Effector memory CD8-positive, alpha-beta T cell (primary cell): ENCODE data around the gene MTURN.
"Not testable (repeated sequence)": the region's sequence is repeated elsewhere in the genome, so short reads cannot be mapped to it uniquely, and the experiment has no call there.

Source experiments
- ATAC-seq: fragments of 150-1000 bp; cut with Tn5 transposase; replicated peaks from 2 replicates; pipeline ENCODE4 v1.10.0; 2021; ENCODE audit warnings: mild to moderate bottlenecking, moderate library complexity
- DNase-seq, 3 experiments: peaks; one replicate each; pipeline ENCODE4 v3.0.0; 2021
- H3K27ac Mint-ChIP-seq, 2 donors: one replicate each; pipeline ENCODE4 v1.8.0; 2022; ENCODE audit warnings: mild to moderate bottlenecking in 2 of 2, mixed read lengths in 2 of 2, moderate library complexity in 2 of 2
- H3K27me3 Mint-ChIP-seq, 2 donors: one replicate each; pipeline ENCODE4 v1.8.0; 2022; ENCODE audit warnings: mixed read lengths in 2 of 2
- H3K36me3 Mint-ChIP-seq: one replicate; pipeline ENCODE4 v1.8.0; 2022; ENCODE audit warnings: mild to moderate bottlenecking, moderate library complexity, mixed read lengths; ENCODE audit not compliant: insufficient read depth
- H3K4me1 Mint-ChIP-seq, 2 donors: one replicate each; pipeline ENCODE4 v1.8.0; 2022; ENCODE audit warnings: low read depth in 2 of 2, mixed read lengths in 2 of 2
- H3K4me3 Mint-ChIP-seq, 2 donors: one replicate each; pipeline ENCODE4 v1.8.0; 2022; ENCODE audit warnings: mild to moderate bottlenecking in 2 of 2, mixed read lengths in 2 of 2, moderate library complexity in 2 of 2
- H3K9me3 Mint-ChIP-seq, 2 donors: one replicate each; pipeline ENCODE4 v1.8.0; 2022; ENCODE audit warnings: mixed read lengths in 2 of 2
- total RNA-seq, 9 experiments: gene quantifications; one replicate each; lab custom pipeline; 2026; lab: John Stamatoyannopoulos, UW

Gene MTURN
- 10.7 to 170 (median 28.2) reads per million in 9 experiments for total RNA-seq

GRCh38 chr7:30134611-30135300 is at the start of gene MTURN:
MTURN (plus strand) TSS chr7:30134986; CDS start chr7:30135137, 151 bp downstream.
- peak; percentile 83 for ATAC-seq
- peaks cover 5 to 8% of the 10 kb centered on the region in 2 donors for H3K4me1 Mint-ChIP-seq
- H3K36me3 Mint-ChIP-seq = peaks cover 18% of the 10 kb centered on the region
- H3K4me3 Mint-ChIP-seq = peak within 1 kb of the TSS; percentile 86
- H3K27ac Mint-ChIP-seq = peak within 1 kb of the TSS; percentile 88 to 92
- H3K9me3 Mint-ChIP-seq = no peaks in the 10 kb centered on the region
- no peaks in the 10 kb centered on the region for H3K27me3 Mint-ChIP-seq
- DNase-seq = peak; percentile 83 to 87 (median 84)

GRCh38 chr7:30086529-30086928 is 48.3 kb upstream of the MTURN start:
- Mint-ChIP-seq H3K27me3 (no peaks in the 10 kb centered on the region), H3K4me3 (no peak overlapping the region), H3K9me3 (no peaks in the 10 kb centered on the region), H3K4me1 (peaks cover 0 to 3% of the 10 kb centered on the region in 2 donors), H3K27ac (no peak overlapping the region), H3K36me3 (peaks cover 9% of the 10 kb centered on the region)
- DNase-seq (no peak), ATAC-seq (no peak)

- no peak for ATAC-seq
- Mint-ChIP-seq H3K27me3 (no peaks in the 10 kb centered on the region), H3K36me3 (peaks cover 7% of the 10 kb centered on the region), H3K4me3 (no peak overlapping the region), H3K4me1 (peaks cover 0 to 3% of the 10 kb centered on the region in 2 donors), H3K27ac (no peak overlapping the region), H3K9me3 (no peaks in the 10 kb centered on the region)
- no peak for DNase-seq
These were observed 47.4 kb upstream of the MTURN start for GRCh38 chr7:30087371-30087770.

GRCh38 chr7:30088362-30088761 is 46.4 kb upstream of the MTURN start:
- no peaks in the 10 kb centered on the region for H3K27me3 Mint-ChIP-seq
- ATAC-seq (no peak), DNase-seq (no peak)
- H3K27ac Mint-ChIP-seq = peak overlapping the region in 1 of 2 donors; percentile 8
- no peaks in the 10 kb centered on the region for H3K9me3 Mint-ChIP-seq
- H3K4me1 Mint-ChIP-seq = peaks cover 0 to 3% of the 10 kb centered on the region in 2 donors
- H3K4me3 Mint-ChIP-seq = no peak overlapping the region
- peaks cover 5% of the 10 kb centered on the region for H3K36me3 Mint-ChIP-seq

- no peaks in the 10 kb centered on the region for H3K36me3 Mint-ChIP-seq
- H3K4me1 Mint-ChIP-seq = peaks cover 0 to 3% of the 10 kb centered on the region in 2 donors
- no peak for DNase-seq
- H3K27ac Mint-ChIP-seq = no peak overlapping the region
- no peaks in the 10 kb centered on the region for H3K27me3 Mint-ChIP-seq
- H3K9me3 Mint-ChIP-seq = no peaks in the 10 kb centered on the region
- no peak for ATAC-seq
- H3K4me3 Mint-ChIP-seq = no peak overlapping the region
These were observed 44.7 kb upstream of the MTURN start for GRCh38 chr7:30090111-30090510.

- no peak for DNase-seq
- Mint-ChIP-seq H3K4me1 (no peaks in the 10 kb centered on the region), H3K27me3 (no peaks in the 10 kb centered on the region), H3K9me3 (no peaks in the 10 kb centered on the region), H3K4me3 (no peak overlapping the region), H3K27ac (no peak overlapping the region), H3K36me3 (no peaks in the 10 kb centered on the region)
- ATAC-seq = no peak
These were observed 43.3 kb upstream of the MTURN start for GRCh38 chr7:30091491-30091912.

GRCh38 chr7:30091987-30092386 is 42.8 kb upstream of the MTURN start:
- Mint-ChIP-seq H3K4me3 (no peak overlapping the region), H3K27ac (no peak overlapping the region), H3K27me3 (no peaks in the 10 kb centered on the region), H3K9me3 (no peaks in the 10 kb centered on the region), H3K4me1 (no peaks in the 10 kb centered on the region), H3K36me3 (no peaks in the 10 kb centered on the region)
- DNase-seq = no peak
- no peak for ATAC-seq

GRCh38 chr7:30093420-30093952 is 41.3 kb upstream of the MTURN start:
- H3K27me3 Mint-ChIP-seq = no peaks in the 10 kb centered on the region
- no peak for ATAC-seq
- H3K4me1 Mint-ChIP-seq = no peaks in the 10 kb centered on the region
- H3K4me3 Mint-ChIP-seq = no peak overlapping the region
- no peaks in the 10 kb centered on the region for H3K36me3 Mint-ChIP-seq
- no peaks in the 10 kb centered on the region for H3K9me3 Mint-ChIP-seq
- no peak overlapping the region for H3K27ac Mint-ChIP-seq
- DNase-seq = no peak

- not testable (repeated sequence) for ATAC-seq, H3K36me3 Mint-ChIP-seq, H3K4me1 Mint-ChIP-seq, H3K4me3 Mint-ChIP-seq, H3K9me3 Mint-ChIP-seq, H3K27ac Mint-ChIP-seq, DNase-seq, H3K27me3 Mint-ChIP-seq
These were observed 36.2 kb upstream of the MTURN start for GRCh38 chr7:30098599-30098998.

- no peaks in the 10 kb centered on the region for H3K4me1 Mint-ChIP-seq
- no peak overlapping the region for H3K27ac Mint-ChIP-seq
- no peak for ATAC-seq
- H3K36me3 Mint-ChIP-seq = no peaks in the 10 kb centered on the region
- no peak for DNase-seq
- no peaks in the 10 kb centered on the region for H3K9me3 Mint-ChIP-seq
- H3K4me3 Mint-ChIP-seq = no peak overlapping the region
- H3K27me3 Mint-ChIP-seq = no peaks in the 10 kb centered on the region
These were observed 32.5 kb upstream of the MTURN start for GRCh38 chr7:30102281-30102680.

GRCh38 chr7:30104157-30104556 is 30.6 kb upstream of the MTURN start:
- Mint-ChIP-seq H3K4me1 (no peaks in the 10 kb centered on the region), H3K27me3 (no peaks in the 10 kb centered on the region), H3K27ac (no peak overlapping the region), H3K9me3 (no peaks in the 10 kb centered on the region), H3K36me3 (no peaks in the 10 kb centered on the region), H3K4me3 (no peak overlapping the region)
- DNase-seq (no peak), ATAC-seq (no peak)

GRCh38 chr7:30112103-30112713 is 22.6 kb upstream of the MTURN start:
- no peaks in the 10 kb centered on the region for H3K27me3 Mint-ChIP-seq
- H3K36me3 Mint-ChIP-seq = no peaks in the 10 kb centered on the region
- no peak for ATAC-seq
- no peak overlapping the region for H3K4me3 Mint-ChIP-seq
- H3K27ac Mint-ChIP-seq = no peak overlapping the region
- H3K4me1 Mint-ChIP-seq = peaks cover 5 to 7% of the 10 kb centered on the region in 2 donors
- no peak for DNase-seq
- peaks cover 0 to 3% of the 10 kb centered on the region in 2 donors for H3K9me3 Mint-ChIP-seq

GRCh38 chr7:30113144-30113543 is 21.6 kb upstream of the MTURN start:
- Mint-ChIP-seq H3K27ac (no peak overlapping the region), H3K27me3 (no peaks in the 10 kb centered on the region), H3K9me3 (peaks cover 0 to 3% of the 10 kb centered on the region in 2 donors), H3K4me1 (peaks cover 5 to 7% of the 10 kb centered on the region in 2 donors), H3K4me3 (no peak overlapping the region), H3K36me3 (peaks cover 3% of the 10 kb centered on the region)
- ATAC-seq = no peak
- DNase-seq = no peak
